Mammary epithelial cell (primary cell): ENCODE data around the gene THSD1.

Source experiments
- EZH2 ChIP-seq: IDR thresholded peaks from 2 replicates; pipeline ENCODE4 v1.6.1; 2012; ENCODE audit warnings: low read length, inconsistent platforms, borderline replicate concordance
- TF ChIP-seq, protein P1 (sequence below), 2 donors: IDR thresholded peaks in 1 of 2; conservative IDR thresholded peaks in 1 of 2; 2 replicates each; pipeline ENCODE4 v1.5.1; 2011 to 2012; ENCODE audit warnings: inconsistent platforms in 2 of 2, low read length in 2 of 2, mild to moderate bottlenecking in 2 of 2, control low read depth in 1 of 2, low read depth in 1 of 2; ENCODE audit not compliant: insufficient read depth in 1 of 2; ENCODE audit errors: extremely low read depth in 1 of 2

- TF ChIP-seq, protein P1, sequence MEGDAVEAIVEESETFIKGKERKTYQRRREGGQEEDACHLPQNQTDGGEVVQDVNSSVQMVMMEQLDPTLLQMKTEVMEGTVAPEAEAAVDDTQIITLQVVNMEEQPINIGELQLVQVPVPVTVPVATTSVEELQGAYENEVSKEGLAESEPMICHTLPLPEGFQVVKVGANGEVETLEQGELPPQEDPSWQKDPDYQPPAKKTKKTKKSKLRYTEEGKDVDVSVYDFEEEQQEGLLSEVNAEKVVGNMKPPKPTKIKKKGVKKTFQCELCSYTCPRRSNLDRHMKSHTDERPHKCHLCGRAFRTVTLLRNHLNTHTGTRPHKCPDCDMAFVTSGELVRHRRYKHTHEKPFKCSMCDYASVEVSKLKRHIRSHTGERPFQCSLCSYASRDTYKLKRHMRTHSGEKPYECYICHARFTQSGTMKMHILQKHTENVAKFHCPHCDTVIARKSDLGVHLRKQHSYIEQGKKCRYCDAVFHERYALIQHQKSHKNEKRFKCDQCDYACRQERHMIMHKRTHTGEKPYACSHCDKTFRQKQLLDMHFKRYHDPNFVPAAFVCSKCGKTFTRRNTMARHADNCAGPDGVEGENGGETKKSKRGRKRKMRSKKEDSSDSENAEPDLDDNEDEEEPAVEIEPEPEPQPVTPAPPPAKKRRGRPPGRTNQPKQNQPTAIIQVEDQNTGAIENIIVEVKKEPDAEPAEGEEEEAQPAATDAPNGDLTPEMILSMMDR (conservative IDR thresholded peaks at IDR 0.05 in 1 of 2, IDR thresholded peaks at IDR 0.05 in 1 of 2; ENCODE audit: extremely low read depth in 1 of 2, insufficient read depth in 1 of 2, low read depth in 1 of 2, low read length in 2 of 2) = no peak
- TF ChIP-seq EZH2 = no peak
These were observed 28.1 kb downstream of the THSD1 start for GRCh38 chr13:52377898-52378297.
